HepG2 (cell line): ENCODE results near the gene SPG7. TPM values are rescaled to one million over a fixed set of nuclear protein-coding genes. Genes with fewer than 3 reads are reported as not detected.

Experiments
- CREBL2 ChIP-seq: sonication (generic); formaldehyde crosslinking; IDR thresholded peaks from 2 replicates; pipeline ENCODE4 v1.8.1; 2023; ENCODE audit warnings: missing genetic modification reagents, mild to moderate bottlenecking, borderline replicate concordance
- EEA1 ChIP-seq: sonication (generic); formaldehyde crosslinking; IDR thresholded peaks from 2 replicates; pipeline ENCODE4 v1.5.1; 2020; ENCODE audit warnings: mild to moderate bottlenecking, missing genetic modification reagents, borderline replicate concordance
- NR0B2 ChIP-seq: sonication (generic); formaldehyde crosslinking; IDR thresholded peaks from 2 replicates; pipeline ENCODE4 v1.4.0; 2020; ENCODE audit warnings: mild to moderate bottlenecking, missing genetic modification reagents
- TAF15 ChIP-seq: fragments of 200-400 bp; formaldehyde crosslinking; IDR thresholded peaks from one replicate; pipeline ENCODE4 v1.6.1; 2018; ENCODE audit warnings: mild to moderate bottlenecking, low read depth, low read length; ENCODE audit not compliant: poor library complexity, severe bottlenecking
- ZNF142 ChIP-seq: sonication (generic); formaldehyde crosslinking; IDR thresholded peaks from 2 replicates; pipeline ENCODE4 v1.4.0; 2020; ENCODE audit warnings: missing genetic modification reagents
- ZNF224 ChIP-seq: sonication (generic); formaldehyde crosslinking; IDR thresholded peaks from 2 replicates; pipeline ENCODE4 v1.5.0; 2020; ENCODE audit warnings: mild to moderate bottlenecking, missing genetic modification reagents
- polyA plus RNA-seq, 8 experiments: library from polyadenylated mRNA; depleted of rRNA in 3 of 8; stranded (reverse) in 7 of 8; unstranded in 1 of 8; fragments of >200 nt; fragmentation: Illumina TruSeq in 4 of 8; extraction: Trizol in 4 of 8; gene quantifications; 2 replicates each; pipeline versions ENCODE4 v1.2.1 to v1.2.3, GENCODE V29; 2011 to 2016; ENCODE audit warnings: low read depth in 4 of 8, missing spikeins in 1 of 8, mixed read lengths in 1 of 8; ENCODE audit not compliant: insufficient read depth in 1 of 8
- total RNA-seq, 5 experiments: library from RNA; depleted of rRNA; stranded (reverse); fragments of >200 nt; fragmentation: Illumina TruSeq; extraction: Trizol; gene quantifications; 2 replicates each; pipeline ENCODE4 v1.2.3, GENCODE V29; 2016; ENCODE audit warnings: low read depth in 1 of 5
- TF ChIP-seq, protein P1 (sequence below): sonication (generic); formaldehyde crosslinking; IDR thresholded peaks from 2 replicates; pipeline ENCODE4 v1.8.1; 2023; ENCODE audit warnings: mild to moderate bottlenecking, moderate library complexity, missing genetic modification reagents
- TF ChIP-seq, protein P2 (sequence below): sonication (generic); formaldehyde crosslinking; IDR thresholded peaks from 2 replicates; pipeline ENCODE4 v1.8.0; 2022; ENCODE audit warnings: missing genetic modification reagents, mild to moderate bottlenecking, borderline replicate concordance
- TF ChIP-seq, protein P3 (sequence below): sonication (generic); formaldehyde crosslinking; IDR thresholded peaks from 2 replicates; pipeline ENCODE4 v1.9.0; 2022; ENCODE audit warnings: low read depth, missing genetic modification reagents

The SPG7 gene
- total and polyA plus RNA-seq, 2 of the 13 experiments (the other 11 are each of a cell fraction or from before 2014, with no cell fraction given) = 66.0 to 136 TPM

GRCh38 chr16:89586218-89586617 lies 78.0 kb downstream of the SPG7 start (continued):
- TF ChIP-seq, protein P1, sequence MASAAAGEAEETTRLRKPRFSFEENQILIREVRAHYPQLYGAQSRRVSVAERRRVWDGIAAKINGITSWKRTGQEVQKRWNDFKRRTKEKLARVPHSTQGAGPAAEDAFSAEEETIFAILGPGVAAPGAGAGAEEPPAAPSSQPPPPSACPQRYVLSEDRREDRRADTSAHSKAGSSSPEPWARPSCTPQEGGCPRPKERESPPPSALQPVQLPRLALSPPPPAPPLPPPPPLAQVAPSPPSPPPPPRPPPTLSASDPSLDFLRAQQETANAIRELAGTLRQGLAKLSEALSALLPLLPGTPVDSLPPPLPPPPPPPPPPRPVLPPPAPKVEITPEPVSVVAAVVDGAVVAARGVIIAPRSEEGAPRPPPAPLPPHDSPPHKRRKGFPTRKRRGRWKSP (CRISPR knock-in tag) = no peak
- no peak for TF ChIP-seq ZNF142 (CRISPR knock-in tag)
- TF ChIP-seq, protein P2, sequence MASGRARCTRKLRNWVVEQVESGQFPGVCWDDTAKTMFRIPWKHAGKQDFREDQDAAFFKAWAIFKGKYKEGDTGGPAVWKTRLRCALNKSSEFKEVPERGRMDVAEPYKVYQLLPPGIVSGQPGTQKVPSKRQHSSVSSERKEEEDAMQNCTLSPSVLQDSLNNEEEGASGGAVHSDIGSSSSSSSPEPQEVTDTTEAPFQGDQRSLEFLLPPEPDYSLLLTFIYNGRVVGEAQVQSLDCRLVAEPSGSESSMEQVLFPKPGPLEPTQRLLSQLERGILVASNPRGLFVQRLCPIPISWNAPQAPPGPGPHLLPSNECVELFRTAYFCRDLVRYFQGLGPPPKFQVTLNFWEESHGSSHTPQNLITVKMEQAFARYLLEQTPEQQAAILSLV (CRISPR knock-in tag) = no peak
- no peak for TF ChIP-seq EEA1 (CRISPR knock-in tag)
- TF ChIP-seq TAF15 = no peak
- no peak for TF ChIP-seq ZNF224 (CRISPR knock-in tag)
- TF ChIP-seq CREBL2 (CRISPR knock-in tag) = no peak
- TF ChIP-seq, protein P3, sequence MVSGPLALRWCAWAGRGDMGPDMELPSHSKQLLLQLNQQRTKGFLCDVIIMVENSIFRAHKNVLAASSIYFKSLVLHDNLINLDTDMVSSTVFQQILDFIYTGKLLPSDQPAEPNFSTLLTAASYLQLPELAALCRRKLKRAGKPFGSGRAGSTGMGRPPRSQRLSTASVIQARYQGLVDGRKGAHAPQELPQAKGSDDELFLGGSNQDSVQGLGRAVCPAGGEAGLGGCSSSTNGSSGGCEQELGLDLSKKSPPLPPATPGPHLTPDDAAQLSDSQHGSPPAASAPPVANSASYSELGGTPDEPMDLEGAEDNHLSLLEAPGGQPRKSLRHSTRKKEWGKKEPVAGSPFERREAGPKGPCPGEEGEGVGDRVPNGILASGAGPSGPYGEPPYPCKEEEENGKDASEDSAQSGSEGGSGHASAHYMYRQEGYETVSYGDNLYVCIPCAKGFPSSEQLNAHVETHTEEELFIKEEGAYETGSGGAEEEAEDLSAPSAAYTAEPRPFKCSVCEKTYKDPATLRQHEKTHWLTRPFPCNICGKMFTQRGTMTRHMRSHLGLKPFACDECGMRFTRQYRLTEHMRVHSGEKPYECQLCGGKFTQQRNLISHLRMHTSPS (CRISPR knock-in tag) = peak; percentile 66; the same call in 1 of the 2 replicates
- TF ChIP-seq NR0B2 (CRISPR knock-in tag) = no peak
